Right renal cortex interstitium (tissue), 3 donors: ENCODE measurements around the gene SENP1. TPM values are rescaled to one million over a fixed set of nuclear protein-coding genes. Genes with fewer than 3 reads are reported as not detected.
A peak's percentile ranks its signal among the peaks of the same experiment; 100 is the strongest.
"Not testable (repeated sequence)": the region's sequence is repeated elsewhere in the genome, so short reads cannot be mapped to it uniquely, and the experiment has no call there.

Source experiments
- DNase-seq, 3 donors: peaks; one replicate each; pipeline ENCODE4 v3.0.0-alpha.2; 2013; ENCODE audit warnings: low read depth in 3 of 3, low spot score in 2 of 3
- polyA plus RNA-seq, 3 donors: library from polyadenylated mRNA; unstranded; fragments of 120-200 nt; gene quantifications; one replicate each; pipeline ENCODE4 v1.2.1, GENCODE V29; 2013; ENCODE audit not compliant: insufficient read length in 3 of 3

Gene SENP1
- polyA plus RNA-seq, 3 donors: 27.2 to 29.1 (median 27.7) TPM

GRCh38 chr12:48118284-48118871 is 12.5 kb upstream of the SENP1 start:
- DNase-seq: no peak

- DNase-seq: no peak
Observed at GRCh38 chr12:48115957-48116356, 10.1 kb upstream of the SENP1 start.

DNA sequence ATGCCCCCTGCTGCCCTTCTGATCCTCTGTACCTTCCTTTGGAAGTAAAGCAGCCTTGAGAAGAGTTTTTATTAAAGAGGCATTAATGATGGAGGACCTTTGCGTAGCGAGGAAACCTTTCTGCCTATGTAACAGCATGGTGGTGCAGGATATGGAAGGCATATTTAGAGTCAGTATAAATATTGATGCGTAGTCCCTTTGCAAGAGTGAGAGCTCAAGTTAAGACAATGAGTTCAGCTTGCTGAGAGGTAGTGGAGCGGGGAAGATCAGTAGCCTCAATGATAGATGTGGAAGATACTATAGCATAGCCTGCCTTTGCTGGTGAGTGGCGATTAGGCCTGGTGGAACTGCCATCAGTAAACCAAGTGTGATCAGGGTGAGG is 5.4 kb upstream of the SENP1 start:
- not testable (repeated sequence) for DNase-seq

GRCh38 chr12:48110691-48111311 is 4.9 kb upstream of the SENP1 start:
- no peak for DNase-seq

GRCh38 chr12:48109424-48109823 is 3.5 kb upstream of the SENP1 start:
- DNase-seq: no peak

- DNase-seq: no peak
Observed at GRCh38 chr12:48106681-48107613, 1.1 kb upstream of the SENP1 start.

DNA sequence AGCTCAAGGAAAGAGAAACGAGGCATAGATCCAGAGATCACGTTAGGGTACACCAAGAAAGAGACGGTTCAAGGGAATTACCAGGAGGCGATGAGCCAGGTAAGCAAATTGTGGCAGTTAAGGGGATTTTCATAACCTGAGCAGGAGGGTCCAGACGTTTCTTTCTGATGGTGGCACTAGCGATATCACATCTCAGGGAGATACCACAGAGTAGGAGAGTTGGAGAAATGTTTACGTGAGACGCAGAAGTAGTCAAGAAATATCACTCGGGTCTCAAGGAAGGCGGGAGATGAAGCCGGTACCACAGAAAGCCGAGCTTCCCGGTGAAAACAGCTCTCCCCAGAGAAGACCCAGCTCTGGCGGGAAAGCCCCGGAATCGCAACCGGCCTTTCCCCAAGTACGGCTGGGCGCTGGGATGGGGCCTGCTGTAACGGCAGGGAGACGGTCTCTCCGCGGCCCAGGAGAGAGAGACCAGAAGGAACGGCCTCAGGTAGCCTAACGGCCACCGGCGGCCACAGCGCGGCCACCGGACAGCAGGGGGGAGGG is 485 bp downstream of the SENP1 start:
- peak; percentile 15 to 36 (median 24) for DNase-seq

DNA sequence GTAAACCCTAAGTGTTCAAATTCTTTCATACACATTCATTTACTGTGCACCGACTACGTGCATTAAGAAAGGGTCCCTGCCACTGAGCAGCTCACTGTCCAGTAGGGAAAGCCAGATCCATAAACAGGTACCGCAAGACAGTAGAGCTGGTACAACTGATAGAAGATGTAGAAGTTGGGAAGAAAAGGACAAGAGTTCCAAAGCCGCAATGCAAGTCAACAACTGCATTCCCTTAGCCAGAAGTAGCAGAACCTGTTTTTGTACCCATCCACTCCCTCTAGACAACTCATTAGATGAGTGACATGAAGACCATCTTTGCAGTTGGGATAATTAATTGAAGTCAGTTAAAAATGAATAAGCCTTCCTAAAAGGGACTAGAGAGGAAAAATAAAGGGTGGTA is 1.3 kb downstream of the SENP1 start:
- DNase-seq: no peak

GRCh38 chr12:48092611-48093010 is 13.3 kb downstream of the SENP1 start:
- no peak for DNase-seq

GRCh38 chr12:48086327-48086726 is 19.6 kb downstream of the SENP1 start:
- DNase-seq: no peak

DNA sequence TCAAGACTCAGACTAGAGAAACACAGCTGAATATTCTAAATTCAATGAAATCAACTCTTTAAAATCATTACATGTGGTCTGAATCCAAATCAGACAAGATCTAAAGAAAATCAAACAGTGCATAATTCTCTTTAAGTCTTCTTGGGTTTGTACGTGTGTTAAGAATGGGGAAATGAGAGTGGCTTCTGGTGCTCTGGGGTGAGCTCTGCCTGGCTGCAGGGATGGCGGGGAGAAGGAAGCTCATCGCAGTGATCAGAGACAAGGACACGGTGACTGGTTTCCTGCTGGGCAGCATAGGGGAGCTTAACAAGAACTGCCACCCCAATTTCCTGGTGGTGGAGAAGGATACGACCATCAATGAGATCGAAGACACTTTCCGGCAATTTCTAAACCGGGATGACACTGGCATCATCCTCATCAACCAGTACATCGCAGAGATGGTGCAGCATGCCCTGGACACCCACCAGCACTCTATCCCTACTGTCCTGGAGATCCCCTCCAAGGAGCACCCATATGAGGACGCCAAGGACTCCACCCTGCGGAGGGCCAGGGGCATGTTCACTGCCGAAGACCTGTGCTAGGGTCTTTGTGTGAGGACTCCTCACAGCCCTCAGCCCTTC is 20.9 kb downstream of the SENP1 start:
- no peak for DNase-seq

DNA sequence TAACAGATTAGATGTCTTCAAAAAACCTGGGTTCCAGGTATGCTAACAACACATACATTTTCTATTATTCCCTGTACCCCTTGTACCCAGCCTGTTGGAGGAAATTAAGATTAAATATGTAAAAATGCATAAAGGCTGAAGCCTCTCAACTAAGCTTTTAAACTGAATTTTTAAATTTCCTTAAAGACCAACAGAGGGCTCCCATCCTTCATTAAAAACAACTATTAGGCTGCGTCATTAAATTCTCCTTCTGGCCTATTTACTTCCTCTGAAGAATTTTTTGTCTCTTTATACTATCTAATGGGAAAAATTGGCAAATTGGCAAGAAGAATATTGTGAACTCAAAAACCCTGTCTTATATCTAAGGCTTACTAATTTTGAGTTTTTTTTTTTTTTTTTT is 21.8 kb downstream of the SENP1 start:
- no peak for DNase-seq

DNA sequence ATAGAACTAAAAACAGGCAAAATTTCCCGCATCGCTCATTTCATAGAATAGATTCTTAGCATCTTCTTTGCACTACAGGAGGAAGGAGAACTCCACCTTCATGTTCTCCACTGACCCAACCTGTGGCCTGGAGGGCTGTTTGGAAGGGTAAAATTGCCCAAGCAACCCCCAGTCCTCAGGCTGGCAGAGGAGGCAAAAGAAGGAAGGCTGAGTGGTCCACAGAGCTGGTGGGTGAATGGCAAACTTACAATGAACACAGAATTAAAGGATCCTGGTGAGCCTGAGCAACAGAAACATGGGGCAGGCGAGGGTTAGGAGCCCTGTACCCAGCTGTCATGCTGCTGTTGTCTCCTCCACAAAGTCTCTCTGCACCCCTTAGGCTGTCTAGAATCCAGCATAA is 25.1 kb downstream of the SENP1 start:
- DNase-seq: no peak

- no peak for DNase-seq
Observed at GRCh38 chr12:48080285-48080684, 25.6 kb downstream of the SENP1 start.

DNA sequence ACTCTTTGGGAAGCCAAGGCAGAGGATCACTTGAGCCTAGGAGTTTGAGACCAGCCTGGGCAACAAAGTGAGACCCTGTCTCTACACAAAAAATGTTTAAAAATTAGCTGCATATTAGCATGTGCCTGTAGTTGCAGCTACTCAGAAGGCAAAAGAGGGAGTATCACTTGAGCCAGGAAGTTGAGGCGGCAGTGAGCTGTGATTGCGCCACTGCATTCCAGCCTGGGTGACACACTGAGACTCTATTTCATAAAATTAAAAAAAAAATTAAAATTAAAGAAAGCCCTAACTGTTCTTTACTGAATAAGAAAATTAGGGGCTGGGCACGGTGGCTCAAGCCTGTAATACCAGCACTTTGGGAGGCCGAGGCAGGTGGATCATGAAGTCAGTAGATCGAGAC is 27.0 kb downstream of the SENP1 start:
- DNase-seq: no peak

GRCh38 chr12:48077111-48077510 is 28.8 kb downstream of the SENP1 start:
- DNase-seq: no peak

DNA sequence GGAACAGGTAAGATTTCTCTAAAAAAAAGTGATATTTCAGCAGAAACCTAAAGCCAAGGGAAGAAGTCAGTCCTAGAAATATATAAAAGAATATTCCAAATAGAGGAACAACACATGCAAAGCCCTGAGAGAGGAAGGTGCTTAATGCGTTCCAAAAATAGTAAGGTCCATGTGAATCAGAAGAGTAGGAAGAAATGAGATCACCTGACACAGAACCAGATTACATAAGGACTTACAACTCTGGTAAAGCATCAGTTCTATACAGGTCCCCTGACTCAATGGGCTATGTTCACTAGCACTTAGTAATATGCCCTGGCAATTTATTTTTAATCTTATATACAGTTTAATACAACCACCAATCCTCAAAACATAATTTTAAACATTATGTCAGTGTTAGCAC is 30.0 kb downstream of the SENP1 start:
- no peak for DNase-seq

- DNase-seq: no peak
Observed at GRCh38 chr12:48074266-48074665, 31.6 kb downstream of the SENP1 start.

- no peak for DNase-seq
Observed at GRCh38 chr12:48072266-48072665, 33.6 kb downstream of the SENP1 start.

DNA sequence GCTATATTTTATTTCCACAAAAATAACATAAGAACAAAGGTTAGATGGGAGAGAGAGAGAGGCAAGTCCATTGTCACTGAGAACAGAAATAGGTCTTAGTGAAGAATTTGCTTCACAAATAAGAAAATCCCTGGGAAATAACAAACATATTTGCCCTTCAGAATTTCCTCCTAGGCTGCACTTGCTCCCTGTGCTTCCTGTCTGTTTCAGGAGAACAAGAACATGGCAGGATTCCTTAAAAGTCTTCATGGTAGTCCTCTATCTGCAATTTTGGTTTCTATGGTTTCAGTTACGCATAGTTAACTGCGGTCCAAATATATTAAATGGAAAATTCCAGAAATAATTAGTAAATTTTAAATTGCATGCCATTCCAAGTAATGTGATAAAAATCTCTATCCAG is 34.1 kb downstream of the SENP1 start:
- DNase-seq: no peak

GRCh38 chr12:48070731-48071130 is 35.1 kb downstream of the SENP1 start:
- no peak for DNase-seq
